ENCODE results near the gene PRIM2.
"Not testable (repeated sequence)": the region's sequence is repeated elsewhere in the genome, so short reads cannot be mapped to it uniquely, and the experiment has no call there.

PRIM2 gene

DNA sequence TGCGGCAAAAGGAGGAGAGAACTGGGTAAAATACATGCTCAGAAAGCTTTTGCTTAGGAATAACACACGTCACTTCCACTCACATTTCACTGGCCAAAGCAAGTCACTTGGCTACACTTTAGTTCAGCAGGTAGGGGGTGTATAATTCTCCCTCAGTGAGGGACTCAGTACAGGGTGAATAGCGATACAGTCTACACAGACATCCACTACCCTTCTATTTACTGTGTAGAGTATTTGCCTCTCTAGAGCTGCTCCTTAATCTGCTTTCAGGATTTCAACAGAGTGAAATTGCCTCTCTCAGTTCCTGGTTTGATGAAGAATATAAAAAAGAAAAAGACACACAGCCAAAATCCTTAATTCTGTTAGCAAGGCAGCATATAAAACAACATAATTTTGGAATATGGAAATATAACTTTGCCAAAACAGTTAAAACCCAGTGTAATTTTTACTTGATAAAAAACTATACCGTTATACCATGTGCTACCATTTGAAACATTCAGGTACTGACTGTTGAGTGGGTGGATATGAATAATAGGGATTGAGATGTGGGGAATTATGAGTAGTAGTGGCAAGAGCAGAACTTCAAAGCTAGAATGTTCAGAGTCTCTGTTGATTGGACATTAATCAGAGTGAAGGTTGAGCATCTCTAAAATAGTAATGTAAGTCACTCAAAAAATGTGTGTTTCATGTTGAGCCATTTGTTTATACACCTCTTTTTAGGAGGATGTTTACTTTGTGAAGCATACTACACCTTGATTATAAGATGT is 51.7 kb downstream of the PRIM2 start:
- not testable (repeated sequence) for DNase-seq

DNA sequence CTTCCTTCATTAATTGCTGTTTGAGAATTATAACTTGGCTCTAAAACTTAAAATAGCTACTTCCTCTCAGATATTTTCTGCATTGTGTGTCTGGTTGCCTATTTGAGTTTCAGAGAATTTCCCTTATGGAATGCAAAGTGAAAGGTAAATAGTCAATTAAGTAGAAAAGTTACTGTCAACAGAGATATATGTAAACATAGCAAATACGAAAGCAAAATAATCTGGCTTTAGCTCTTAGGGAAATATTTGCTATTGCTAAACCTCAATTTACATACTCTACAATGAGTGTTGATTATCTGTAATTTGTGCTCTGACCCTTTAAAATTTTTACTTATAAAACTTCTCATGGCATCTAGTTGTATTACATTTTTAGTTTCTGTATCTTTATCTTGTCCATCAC is 54.3 kb downstream of the PRIM2 start:
- DNase-seq = not testable (repeated sequence)

DNA sequence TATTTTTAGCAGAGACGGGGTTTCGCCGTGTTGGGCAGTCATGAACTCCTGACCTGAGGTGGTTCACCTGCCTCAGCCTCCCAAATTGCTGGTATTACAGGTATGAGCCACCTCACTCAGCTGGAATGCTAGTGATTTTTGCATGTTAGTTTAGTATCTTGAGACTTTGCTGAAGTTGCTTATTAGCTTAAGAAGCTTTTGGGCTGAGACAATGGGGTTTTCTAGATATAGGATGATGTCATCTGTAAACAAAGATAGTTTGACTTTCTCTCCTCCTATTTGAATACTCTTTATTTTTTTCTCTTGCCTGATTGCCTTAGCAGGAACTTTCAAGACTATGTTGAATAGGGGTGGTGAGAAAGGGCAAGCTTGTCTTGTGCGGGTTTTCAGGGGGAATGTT is 57.3 kb downstream of the PRIM2 start:
- not testable (repeated sequence) for DNase-seq

DNA sequence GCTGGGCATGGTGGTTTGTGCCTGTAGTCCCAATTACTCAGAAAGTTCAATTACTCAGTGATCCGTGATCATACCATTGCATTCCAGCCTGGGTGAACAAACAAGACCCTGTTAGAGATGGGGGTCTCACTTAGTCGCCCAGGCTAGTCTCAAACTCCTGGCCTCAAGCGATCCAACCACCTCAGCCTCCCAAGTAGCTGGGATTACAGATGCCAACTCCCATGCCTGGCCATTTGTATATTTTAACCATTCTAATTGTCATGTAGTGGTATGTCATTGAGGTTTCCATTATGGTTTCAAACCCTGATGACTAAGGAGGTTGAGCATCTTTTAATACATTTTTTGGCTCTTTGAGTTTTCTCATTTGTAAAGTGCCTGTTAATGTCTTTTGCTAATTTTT is 58.7 kb downstream of the PRIM2 start:
- not testable (repeated sequence) for DNase-seq

DNA sequence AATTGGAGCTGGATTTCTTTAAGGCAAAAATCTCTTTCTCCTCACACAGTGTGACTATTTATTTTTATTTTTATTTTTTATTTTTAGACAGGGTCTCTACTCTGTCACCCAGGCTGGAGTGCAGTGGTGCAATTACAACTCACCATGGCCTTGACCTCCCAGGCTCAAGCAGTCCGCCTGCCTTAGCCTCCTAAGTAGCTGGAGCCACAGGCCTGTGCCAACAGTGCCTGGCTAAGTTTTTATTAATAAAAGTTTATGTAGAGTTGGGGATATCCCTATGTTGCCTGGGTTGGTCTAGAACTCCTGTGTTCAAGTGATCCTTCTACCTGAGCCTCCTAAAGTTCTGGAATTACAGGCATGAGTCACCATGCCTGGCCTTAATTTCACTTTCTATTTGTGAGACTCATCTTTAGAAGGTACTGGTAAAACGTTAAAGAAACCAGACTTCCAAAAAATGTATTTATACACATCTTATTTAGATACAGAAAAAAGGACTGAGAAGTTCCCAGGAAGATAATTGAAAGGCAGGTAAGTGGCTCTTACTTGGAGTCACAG is 71.7 kb downstream of the PRIM2 start:
- not testable (repeated sequence) for DNase-seq

DNA sequence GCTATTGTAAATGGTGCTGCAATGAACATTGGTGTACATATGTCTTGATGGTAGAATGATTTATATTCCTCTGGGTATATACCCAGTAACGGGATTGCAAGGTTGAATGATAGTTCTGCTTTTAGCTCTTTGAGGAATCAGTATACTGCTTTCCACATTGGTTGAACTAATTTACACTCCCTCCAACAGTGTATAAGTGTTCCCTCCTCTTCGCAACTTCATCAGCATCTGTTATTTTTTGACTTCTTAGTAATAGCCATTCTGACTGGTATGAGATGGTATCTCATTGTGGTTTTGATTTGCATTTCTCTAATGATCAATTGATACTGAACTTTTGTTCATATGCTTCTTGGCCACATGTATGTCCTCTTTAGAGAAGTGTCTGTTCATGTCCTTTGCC is 73.4 kb downstream of the PRIM2 start:
- not testable (repeated sequence) for DNase-seq

DNA sequence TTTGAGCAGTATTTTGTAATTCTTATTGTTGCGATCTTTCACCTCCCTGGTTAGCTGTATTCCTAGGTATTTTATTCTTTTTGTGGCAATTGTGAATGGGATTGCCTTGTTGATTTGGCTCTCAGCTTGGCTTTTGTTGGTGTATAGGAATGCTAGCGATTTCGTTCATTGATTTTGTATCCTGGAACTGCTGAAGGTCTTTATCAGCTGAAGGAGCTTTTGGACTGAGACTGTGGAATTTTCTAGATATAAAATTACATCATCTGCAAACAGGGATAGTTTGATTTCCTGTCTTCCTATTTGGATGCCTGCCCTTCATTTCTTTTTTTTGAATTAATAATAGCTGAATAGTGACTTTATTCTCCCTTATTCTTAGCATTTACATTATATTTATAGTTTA is 74.6 kb downstream of the PRIM2 start:
- not testable (repeated sequence) for DNase-seq

DNA sequence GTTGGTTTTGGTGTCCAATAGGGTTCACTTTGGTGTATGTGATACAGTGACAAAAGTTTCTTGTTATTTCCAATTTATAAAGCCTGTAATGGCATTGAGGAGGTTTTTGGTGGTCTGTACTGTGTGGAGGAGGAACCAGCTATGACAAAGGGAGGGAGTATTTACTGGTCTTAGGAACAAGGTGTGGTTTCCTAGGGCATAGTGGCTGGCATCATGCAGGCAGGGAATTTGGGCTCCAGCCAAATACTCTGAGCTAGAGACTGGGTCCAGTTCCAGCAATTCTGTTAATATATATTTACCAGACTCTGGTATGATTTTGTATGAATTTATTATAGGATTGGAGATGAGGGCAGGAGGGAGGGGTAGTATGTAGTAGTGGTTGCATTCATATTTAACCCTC is 101.9 kb downstream of the PRIM2 start:
- not testable (repeated sequence) for DNase-seq

DNA sequence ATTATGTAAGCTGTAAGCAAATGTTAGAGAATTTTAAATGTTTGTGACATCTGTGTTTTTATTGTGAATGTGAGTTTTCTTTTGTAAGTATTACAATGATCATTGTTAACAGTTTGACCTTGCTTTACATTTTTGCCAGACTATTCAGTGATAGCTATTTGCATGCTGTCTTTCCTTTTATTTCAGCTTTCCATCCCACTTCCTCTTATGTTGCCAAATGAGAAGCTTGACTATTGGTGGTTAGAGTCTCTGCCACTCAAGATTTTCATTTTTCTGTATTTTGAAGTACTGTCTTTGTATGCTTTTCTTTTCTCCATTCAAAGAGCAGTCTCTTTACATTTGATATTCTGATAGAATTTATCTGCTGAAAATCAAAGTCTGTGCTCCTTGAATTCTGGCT is 104.1 kb downstream of the PRIM2 start:
- DNase-seq = no peak

DNA sequence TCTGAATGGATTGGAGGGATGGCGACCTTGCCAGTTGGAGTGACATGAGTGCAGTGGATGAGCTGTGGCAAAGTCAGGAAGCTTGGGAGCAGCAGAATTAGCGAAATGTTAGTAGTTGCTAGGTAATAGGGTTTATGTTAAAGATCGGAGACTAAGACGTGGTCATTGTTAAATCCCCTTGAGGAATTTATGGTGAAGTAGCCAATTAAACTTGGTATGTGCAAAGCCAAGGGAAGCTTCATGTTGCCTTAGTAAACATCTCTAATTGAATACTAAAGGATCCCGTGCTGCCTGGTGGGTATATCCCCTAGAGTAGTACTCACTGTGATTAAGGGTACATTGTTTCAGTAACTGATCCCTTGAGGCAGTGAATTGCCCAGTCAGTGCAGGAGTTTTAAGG is 106.0 kb downstream of the PRIM2 start:
- no peak for DNase-seq

DNA sequence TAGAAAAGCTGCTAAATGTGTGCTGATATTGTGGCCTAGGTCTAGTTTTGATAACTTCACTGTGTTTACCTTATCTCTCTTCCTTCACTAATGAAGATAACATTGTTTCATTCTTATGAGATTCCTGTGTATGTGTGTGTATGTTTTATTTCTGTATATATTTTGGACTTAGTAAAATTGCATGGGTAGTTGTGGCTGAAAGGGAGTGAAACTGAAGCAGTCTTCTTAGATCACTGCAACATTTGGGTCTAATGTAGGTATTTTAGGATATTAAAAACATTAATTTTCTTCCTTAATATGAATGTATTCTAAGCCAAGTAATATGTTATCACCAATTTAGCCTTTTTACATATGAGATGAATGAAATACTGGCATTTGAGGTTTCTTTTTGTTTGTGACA is 114.3 kb downstream of the PRIM2 start:
- DNase-seq = not testable (repeated sequence)

DNA sequence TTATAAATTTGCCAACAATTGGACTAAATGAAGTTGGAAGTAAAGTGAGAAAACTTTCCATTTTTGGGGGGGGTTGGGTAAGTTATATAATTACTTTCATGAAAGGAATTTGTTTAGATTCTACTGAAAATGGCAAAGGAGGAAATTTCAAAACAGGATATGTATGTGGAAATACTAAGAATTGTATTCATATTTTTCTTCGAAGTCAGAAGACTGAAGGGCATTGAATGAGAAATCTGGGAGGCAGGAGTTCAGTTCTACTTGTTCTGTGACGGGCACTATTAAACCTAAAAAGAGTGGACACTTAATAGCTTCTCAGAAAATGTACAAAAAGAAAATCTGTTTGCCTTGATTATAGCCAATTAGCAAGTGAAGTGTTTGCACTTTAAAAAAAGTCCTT is 114.7 kb downstream of the PRIM2 start:
- no peak for DNase-seq

DNA sequence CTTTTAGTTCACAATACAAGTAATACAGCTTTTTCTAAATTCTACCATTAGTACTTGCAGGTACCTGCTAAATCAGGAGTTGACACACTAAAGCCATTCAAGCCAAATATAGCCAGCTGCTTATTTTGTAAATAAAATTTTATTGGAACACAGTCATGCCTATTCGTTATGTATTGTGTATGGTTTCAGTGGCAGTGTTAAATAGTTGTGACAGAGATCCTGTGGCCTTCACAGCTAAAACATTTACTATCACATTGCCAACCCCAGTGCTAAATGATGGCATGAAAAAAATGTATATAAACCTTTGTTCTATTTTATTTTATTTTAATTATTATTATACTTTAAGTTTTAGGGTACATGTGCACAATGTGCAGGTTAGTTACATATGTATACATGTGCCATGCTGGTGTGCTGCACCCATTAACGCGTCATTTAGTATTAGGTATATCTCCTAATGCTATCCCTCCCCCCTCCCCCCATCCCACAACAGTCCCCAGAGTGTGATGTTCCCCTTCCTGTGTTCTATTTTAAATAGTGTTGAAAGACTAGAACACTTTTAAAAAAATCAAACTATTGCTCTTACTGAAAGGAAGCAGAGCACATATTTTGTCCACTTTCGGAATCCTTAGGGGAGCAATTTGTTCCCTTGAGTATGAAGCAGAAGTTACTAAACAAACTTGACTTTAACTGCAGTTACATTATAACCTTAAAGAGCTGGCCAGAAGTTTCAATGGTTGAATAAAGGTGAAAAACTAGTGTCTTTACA is 115.7 kb downstream of the PRIM2 start:
- no peak for DNase-seq

DNA sequence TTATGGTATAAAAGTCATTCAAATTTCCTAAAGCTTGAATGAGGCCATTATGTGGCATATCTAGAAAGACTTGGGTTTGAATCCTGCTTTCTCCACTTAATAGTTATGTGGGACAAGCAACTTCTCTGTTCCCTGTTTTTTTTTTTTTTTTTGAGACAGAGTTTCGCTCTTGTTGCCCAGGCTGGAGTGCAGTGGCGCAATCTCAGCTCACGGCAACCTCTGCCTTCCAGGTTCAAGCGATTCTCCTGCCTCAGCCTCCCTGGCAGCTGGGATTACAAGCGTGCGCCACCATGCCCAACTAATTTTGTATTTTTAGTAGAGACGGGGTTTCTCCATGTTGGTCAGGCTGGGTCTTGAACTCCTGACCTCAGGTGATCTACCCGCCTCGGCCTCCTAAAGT is 116.4 kb downstream of the PRIM2 start:
- not testable (repeated sequence) for DNase-seq

DNA sequence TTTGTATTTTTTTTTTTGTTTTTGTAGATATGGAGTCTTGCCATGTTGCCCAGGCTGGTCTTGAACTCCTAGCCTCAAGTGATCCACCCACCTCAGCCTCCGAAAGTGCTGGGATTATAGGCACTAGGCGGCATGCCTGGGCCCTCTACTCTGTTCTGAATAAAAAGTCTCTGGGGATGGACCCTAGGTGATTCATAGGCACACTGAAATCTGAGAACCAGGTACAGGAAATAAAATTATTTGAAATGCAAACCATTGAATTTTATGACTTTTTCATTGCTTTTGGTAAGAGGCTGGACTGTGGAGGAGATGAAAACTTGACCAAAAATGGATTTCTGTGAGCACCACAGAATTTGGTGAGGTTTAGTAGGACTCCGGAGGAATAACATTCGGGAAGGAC is 117.5 kb downstream of the PRIM2 start:
- DNase-seq = no peak

DNA sequence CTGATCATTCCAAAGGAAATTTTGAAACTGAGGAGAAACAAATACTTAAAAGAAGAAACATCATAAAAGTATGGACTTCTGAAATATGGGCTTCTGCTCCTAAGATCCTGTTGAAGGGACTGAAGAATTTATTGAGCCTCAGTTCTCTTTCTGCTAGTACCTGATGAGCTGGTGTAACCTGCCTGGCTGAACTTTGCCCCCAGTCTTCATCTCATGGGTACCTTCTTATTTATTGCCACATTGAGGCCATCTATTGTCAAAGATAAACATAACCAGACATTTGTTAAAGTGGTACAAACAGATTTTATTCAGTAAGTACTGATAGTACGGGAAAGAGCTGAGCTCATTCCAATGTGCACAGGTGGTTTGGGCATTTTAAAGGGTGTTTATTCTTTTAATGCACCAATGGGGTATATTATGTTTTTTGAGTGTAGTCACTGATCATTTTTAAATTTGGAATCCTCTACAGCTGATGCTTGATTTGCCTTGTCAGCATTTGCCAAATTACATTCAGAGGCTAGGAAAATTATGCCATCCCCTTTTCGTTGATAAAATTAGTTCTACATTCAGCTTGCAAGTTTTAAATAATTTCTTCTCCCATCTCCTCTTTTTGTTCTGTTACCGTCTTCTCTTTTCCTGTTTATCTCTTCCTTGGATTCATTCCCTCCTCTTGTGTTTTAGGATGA is 118.2 kb downstream of the PRIM2 start:
- DNase-seq = no peak

DNA sequence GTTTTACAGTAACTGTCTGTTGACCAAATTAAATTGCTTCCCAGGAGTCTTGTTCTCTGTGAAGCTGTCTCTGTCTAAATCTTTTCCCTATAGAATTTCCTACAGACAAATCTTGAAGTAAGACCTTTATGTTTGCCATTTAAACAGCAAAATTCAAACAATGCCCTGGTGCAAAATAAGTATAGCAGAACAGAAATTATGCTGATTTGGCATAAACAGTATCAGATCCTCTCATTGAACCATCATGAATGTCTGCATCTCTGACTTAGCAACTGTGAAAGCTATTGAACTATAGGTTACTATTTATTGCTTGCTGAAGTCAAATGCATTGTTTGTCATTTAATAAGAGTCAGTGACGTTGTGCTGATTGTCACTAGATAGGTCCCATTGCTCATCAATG is 123.3 kb downstream of the PRIM2 start:
- DNase-seq = not testable (repeated sequence)

DNA sequence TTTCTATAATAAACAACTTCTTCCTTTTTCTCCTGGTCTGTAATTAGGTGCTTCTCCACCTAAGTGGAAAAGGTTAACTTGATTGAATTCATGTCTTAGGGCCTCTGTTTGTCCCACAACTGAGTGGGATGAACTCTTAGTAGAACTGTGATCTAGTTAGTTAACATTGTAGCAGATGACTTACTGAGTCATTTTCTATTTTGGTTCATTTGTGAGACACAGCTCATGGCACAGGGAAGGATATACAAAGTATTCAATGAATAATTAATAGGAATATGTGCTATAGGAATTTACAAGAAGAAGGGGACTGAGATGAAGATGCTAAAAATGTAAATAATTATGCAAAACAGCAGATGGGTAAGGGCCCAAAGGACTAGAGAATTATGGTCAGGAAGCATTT is 124.7 kb downstream of the PRIM2 start:
- not testable (repeated sequence) for DNase-seq

DNA sequence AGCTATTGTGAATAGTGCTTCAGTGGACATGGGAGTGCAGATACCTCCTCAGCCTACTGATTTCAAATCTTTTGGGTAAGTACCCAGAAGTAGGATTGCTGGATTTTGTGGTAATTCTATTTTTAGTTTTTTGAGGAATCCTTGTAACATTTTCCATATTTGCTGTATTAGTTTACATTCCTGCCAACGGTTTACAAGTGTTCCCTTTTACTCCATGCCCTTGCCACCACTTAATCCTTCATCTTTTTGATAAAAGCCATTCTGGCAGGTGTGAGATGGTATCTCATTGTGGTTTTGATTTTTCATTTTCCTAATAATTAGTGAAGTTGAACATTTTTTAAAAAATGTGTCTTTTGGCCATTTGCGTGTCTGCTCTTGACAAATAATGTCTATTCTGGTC is 125.8 kb downstream of the PRIM2 start:
- not testable (repeated sequence) for DNase-seq

DNA sequence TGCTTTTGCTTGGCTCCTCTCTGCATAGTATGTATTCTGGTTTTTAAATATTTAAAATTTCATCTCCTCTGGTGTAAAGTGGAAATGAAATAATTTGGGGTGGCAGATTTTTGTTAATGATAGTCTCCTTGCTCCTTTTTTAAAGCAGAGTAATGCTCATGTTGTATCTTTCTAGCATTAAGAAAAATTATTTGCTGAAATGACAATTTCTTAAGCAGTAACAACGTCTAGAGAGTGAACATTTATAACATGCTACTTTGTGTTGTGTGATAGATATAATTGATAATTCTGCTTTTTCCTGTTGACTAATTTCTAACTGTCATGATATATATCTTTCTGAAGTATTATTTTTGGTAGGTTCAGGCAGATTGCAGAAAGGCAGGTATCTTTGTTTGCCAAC is 127.4 kb downstream of the PRIM2 start:
- not testable (repeated sequence) for DNase-seq

DNA sequence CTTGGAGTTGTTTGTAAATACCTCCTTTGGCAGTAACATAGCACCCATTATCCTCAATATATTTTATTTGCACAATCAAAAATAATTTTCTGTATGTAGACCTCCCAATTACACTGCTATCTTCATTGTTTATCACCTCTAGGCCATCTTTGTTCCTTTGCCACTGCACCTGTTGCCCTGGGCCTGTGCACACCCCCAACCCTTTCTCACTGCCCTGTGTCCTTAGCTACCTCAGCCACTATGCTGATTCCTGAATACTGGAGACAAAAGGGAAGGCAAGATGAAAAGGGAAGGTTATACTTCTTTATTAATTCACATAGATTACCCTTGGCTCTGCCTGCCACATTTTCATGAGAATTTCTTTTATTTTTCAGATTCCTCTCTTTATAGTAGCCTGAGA is 127.9 kb downstream of the PRIM2 start:
- not testable (repeated sequence) for DNase-seq

DNA sequence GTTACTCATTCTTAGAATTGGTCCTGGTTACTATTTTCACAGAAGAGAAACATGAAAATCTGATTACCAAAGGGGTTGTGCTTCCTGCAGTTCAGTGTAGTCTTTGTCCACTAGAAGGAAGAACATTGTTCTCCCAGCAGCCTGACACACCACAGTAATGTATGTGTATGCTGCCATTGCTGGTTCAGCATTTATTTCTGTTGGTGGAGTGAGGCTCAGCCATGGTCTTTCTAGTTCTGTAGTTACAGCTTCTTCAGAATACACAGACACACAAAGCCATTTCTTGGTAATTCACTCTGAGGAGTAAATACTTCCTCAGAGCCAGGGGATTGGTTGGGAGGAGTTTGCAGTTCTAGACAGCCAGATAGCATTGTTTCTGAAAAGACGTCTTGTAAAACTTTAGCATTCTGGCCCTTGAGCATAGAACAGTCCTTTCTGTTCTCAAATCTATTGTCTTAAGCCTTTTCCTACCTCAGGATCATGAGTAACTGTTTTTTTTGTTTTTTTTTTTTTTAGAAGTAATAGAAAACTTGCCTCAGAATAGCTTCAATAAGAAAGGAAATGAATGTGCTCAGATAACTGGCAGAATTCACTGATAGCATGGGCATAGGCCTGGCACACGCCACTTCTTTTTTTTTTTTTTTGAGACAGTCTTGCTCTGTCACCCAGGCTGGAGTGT is 128.5 kb downstream of the PRIM2 start:
- DNase-seq = not testable (repeated sequence)

Data from CD4-positive, alpha-beta T cell treated with Interleukin-12 subunit alpha and Interleukin-12 subunit beta, for 1 hour (primary cell).